Fibroblast of peridontal ligament (primary cell): ENCODE measurements around the gene WWOX.

Experiments
- DNase-seq: peaks from one replicate; pipeline ENCODE4 v3.0.0-alpha.2; 2010; ENCODE audit errors: extremely low read depth

The WWOX gene

DNA sequence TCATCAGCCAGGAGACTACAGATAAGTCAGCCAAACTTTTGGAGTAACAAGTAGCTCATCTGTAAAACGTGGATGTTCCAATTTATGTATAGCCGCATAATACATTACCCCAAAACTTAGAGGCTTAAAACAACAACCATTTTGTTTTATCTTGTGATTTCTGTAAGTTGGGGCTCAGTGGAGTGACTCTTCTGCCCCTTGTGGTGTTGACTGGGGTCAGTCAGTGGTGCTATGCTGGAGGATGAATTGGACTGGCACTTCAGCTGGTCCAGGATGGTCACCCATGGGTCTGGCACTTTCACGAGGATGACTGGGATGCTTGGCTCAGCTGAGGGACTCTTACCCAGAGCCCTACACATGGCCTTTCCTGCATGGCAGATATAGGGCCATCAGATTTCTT lies 172.5 kb downstream of the WWOX start:
- no peak for DNase-seq

DNA sequence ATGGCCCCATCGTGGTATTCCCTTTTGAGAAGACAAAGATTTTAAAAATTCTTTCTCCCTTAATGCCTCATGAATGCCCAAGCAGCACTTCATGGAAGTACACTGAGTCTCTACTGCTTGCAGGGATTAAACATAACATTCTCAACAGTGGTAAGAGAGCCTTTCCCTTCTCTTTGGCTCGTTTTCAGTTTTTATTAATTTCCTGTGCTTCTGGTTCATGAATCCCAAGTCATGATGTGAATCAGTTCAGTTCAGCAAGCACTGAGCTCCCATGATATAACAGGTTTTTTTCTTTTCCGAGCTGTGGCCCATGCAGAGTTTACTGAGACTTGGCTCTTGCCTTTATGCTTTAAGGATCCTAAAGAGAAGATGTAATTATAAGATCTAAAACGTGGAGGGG lies 175.3 kb downstream of the WWOX start:
- DNase-seq = no peak

- no peak for DNase-seq
Measured at GRCh38 chr16:78275420-78275819, 176.0 kb downstream of the WWOX start.

GRCh38 chr16:78277321-78278055 lies 178.0 kb downstream of the WWOX start:
- DNase-seq = no peak

DNA sequence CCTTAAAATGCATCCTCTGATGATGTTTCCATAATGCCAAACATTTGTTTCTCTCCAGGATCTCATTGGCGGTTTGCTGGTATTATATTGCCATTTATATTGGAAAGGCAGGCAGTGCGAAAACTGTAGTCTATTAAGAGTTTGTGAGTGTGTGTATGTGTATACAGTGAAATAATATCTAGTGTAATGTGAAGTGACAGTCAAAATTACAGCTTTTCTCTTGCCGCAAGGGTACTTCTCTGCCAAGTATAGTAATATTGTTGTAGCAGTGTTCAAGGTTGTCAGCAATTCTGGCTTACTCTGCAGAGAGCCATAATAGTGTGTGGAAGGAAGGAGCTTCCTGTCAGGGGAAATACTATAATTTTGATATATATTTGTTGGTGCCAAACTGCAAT lies 178.6 kb downstream of the WWOX start:
- no peak for DNase-seq

DNA sequence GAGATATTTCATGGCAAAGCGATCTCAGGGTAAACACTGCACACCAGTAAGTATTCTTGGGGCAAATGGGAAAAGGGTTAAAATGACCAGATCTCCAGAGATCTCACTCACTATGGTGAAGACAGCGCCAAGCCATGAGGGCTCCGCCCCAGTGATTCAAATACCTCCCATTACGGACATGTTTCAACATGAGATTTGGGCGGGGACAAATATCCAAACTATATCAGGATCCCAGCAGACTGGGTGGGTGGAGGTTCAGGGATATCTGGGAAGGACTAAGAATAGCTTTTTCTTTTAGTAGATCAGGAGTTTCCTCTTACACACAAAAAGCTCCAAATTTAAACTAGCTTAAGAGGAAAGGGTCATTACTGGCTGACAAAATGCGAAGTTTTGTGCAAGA lies 181.7 kb downstream of the WWOX start:
- DNase-seq = no peak

DNA sequence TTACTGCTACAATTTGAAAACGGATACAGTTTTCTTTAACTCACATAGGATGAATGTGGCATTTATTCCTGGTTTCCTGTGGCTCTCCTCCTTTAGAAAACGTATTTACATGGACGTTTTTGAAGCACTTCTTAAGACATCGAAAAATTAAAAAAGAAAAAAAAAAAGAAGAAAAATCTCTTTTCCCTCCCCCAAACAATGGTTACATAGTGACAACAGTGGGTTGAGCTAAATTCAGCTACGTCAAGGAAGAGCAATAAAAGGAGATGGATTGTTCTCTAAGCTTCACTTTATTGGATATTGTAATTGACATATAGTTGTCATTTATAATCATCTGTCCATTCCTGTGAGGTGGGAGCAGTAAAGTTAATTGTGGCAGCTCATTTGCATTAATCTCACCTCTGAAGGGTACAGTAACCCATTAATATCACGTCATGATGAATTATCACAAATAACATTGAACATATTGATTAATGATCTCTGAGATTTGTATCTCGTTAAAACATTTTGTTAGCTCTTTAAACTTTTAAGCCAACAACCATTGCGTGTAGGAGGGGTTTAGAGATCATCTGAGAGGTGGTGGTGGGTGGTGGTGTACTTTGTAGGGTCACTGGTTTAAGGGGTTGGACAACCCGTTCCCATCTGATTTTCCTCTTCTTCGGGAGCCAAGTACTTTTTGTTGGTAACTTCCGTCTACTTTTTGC lies 184.2 kb downstream of the WWOX start:
- no peak for DNase-seq

DNA sequence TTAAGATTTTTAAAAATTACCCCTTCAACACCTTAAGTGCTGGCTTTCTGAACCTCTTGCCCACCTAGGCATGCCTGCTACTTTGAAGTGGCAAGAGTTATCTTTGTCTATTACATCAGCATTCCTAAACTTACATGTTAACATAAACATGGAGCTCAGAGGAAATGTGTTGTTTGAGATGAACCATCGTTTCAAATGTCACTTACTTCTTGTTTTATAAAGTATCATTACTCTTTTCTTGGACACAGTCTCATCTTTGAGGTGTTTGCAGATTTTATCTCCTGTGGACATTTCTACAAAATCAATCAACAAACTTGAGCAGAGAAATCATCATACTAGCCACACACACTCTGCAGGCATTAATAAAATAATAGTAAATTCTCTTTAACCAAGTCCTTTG lies 184.9 kb downstream of the WWOX start:
- DNase-seq = no peak

DNA sequence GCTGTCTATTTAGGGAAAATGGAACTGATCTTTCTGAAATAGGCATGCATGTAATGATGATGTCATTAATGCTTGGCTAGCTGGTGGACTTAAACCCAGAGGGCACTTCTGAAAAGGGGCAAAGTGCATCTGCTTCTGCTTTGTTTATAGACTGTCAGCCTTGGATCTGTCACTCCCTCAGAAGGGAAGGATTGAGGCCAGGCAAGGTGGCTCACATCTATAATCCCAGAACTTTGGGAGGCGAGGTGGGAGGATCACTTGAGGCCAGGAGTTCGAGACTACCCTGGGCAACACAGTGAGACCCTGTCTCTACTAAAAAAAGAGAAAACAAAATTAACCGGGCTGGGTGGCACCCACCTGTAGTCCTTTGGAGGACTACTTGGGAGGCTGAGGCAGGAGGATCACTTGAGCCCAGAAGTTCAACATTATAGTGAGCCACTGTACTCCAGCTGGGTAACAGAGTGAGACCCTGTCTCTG lies 185.5 kb downstream of the WWOX start:
- no peak for DNase-seq

DNA sequence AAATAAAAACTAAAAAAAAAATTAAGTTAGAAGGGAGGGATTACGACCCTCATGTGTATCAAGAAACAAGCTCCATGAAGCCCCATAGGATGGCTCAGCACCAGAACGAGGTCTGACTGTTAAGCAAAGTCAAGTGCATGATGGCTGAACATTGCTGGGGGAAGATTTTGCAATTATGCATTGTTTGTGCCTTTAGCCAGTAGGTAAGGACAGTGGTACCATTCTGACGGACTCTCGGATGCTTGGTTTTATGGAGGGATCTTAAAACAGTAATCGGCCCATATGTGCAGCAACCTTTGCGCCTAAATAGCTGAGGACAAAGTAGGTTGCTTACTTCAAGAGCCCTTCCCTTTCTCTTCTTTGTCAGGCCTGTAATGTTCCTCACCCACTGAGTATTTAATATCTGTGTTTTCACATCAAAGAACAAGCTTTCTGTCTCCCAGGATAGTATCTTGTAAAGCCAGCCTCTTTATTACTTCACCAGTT lies 186.0 kb downstream of the WWOX start:
- no peak for DNase-seq

DNA sequence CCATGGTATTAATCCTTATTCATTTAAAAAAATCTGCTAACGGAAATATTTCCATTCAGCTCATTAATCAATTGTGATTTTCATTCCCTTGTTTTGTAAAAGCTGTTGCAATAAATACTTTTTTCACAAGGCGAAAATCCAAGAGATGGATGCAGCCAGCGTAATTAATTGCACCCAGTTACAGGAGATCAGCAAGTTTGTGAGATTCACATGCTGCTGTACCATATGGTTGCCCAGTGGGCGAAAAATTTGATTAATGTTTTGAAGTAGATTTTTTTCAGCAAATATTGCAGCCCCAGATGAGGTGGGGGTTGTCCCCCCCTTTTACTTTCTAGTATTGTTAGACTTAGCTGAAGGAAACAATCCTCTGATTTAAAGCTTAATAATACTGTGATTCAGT lies 186.6 kb downstream of the WWOX start:
- no peak for DNase-seq

GRCh38 chr16:78288888-78289287 lies 189.4 kb downstream of the WWOX start:
- no peak for DNase-seq

DNA sequence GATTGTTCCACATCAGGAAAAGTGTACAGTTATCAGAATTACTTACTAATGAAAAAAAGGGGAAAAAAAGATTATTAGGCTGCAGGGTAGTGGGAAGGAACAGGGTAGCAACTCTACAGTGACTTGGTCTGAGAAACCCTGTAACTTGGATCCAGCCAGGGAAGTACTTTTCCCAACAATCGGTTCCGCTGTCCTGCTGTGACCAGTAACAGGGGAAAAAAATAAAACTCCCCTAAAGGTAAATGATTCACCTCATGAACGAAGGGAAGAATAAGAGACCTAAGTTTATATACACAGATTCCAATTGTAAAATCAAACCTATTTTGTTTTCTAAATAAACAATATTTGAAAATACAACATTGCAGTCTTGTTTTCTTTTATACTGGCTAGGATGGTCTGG lies 189.9 kb downstream of the WWOX start:
- no peak for DNase-seq

GRCh38 chr16:78289844-78290277 lies 190.4 kb downstream of the WWOX start:
- DNase-seq = no peak

- DNase-seq = no peak
Measured at GRCh38 chr16:78290395-78290794, 190.9 kb downstream of the WWOX start.

DNA sequence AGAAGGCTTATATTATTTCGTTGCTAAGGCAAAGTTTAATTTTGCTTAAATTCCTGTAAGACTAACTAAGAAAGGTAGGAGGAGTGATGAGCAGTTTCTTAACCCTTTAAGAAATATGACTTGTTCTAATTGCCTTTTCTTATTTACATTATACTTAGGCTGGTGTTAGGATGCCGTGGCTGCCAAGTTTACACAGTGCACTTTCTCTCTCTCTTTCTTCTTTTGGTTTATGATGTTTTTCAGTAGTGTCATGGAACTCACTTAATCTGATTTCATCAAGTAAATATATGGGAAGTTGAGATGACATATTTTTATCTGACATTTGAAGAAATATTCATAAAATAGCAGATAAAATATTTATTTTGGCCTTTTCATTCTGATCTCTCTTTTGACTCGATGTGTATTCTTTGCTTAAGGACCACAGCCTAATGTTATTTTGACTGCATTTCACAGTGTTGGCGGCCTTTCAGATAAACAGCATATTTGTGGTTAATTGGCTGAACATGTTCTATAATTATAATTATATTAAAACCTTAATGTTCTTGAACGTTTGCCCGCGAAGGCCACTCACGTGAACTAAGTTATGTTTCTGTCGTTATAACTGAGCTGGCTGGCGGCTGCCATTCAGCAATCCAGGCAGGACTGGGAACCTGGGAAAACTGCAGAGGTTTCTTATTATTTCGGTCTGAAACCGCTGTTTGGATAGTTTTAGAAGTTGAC lies 191.6 kb downstream of the WWOX start:
- no peak for DNase-seq

DNA sequence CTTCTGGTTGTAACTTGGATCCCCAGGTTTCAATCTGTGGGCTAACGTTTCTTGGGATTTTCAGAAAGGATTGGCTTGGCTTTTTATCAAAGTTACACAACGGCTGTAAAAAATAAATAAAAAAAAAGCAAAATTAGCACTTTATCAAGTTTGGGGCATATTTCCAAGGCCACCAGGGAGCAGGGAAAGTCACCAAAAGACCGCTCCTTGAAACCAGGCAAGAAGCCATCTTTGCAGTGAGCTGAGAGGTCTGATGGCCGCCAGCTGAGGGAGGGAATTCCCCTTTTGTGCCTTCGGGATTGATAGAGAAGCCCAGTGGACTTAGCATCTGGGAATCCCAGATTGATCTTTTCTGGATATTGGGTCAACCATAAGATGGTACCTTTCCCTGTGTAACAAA lies 192.2 kb downstream of the WWOX start:
- no peak for DNase-seq

DNA sequence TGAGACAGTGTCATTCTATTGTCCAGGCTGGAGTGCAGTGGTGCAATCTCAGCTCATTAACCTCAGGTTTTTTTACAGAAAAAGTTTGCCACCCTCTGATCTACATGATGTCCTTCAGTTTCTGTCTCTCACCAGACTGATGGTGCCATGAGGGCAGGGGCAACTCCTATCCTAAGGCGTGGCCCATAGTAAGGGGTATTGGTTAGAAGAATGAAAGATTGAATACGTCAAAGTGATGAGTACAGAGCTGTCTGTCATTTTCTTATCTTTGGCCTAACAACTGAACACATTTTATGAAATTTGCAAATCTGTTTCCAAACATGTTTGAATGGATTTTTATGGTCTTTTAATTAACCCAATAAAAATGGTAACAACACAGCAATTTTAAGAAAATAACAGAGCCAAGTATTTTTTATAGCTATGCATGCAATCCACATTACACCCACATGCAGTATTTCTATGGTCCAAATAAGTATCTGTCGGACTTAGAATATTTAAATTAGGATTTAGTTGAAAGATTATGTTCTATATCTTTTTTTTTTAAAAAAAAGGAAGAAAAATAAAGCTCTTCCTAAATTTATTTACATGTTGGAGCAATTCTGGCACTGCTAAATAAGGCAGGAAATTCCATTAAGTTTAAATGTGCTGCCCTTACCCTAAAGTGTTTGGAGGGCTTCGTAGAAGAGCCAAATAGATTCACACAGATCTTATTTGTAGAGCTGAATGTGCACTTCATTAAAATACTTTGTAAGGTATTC lies 192.8 kb downstream of the WWOX start:
- no peak for DNase-seq

- DNase-seq = no peak
Measured at GRCh38 chr16:78292844-78293380, 193.5 kb downstream of the WWOX start.

DNA sequence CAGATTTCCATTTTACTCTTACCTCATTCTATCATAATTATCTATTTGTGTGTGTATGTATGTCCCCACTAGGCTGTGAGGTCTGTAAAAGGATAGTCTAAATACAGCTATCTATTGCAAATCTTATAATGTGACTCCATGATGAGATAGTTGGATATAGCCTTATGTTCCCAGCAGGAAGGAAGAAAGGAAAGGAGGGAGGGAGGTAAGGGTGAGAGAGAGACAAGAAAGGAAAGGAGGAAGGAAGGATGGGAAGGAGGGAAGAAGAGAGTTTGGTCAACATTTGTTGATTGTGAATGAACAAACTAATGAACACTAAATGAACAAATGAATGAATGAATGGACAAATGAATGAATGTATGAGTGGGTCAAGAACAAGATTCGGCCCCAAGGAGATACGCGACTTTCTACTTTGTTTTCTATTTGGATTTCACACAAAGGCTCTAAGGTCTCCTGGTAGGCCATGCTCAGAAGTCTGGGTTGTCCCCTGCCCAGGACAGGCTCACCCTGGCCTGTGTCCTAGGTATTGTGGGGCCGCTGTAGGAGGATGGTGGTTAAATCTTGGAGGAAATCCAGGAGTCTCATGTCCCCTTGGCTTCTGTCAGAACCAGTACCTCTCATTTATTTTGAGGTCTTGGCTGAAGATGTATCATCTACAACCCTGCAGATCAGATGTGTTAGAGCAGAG lies 195.2 kb downstream of the WWOX start:
- no peak for DNase-seq

DNA sequence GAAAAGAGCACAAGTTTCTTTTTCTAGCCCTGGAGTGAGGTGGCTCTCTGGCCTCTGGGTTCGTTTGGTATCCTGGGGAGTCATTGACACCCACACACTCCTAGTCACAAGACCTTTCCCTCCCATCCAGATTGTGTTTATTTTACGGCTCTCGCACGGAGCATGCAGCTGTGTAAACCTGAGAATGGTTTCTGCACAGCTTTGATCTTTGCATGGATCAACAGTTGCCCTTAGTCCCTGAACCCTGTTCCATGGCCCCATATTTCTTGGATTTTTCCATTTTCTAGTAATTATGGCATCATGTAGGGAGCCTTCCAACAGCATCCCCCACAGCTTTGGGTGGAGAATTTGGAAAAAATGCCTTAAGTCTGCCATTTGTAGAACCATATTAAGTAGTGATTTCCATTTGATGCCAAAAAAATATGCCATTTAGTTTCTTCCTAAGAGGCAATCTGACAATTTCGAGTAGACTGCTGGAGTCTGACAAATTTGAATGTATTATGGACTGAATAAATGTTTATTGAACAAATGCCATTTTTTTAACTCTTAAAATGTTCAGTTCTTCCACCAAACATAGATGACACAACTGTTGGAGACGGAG lies 197.7 kb downstream of the WWOX start:
- no peak for DNase-seq
